Activated gamma-delta T cell treated with anti-CD3 and anti-CD28 coated beads, Interleukin-2, amount 50 U/mL, for 16 hours (primary cell): ENCODE measurements around the gene RETSAT.
A peak's percentile ranks its signal among the peaks of the same experiment; 100 is the strongest.
"Not testable (repeated sequence)": the region's sequence is repeated elsewhere in the genome, so short reads cannot be mapped to it uniquely, and the experiment has no call there.

Source experiments
- DNase-seq: peaks from one replicate; pipeline ENCODE4 v3.0.0-alpha.2; 2020; ENCODE audit warnings: low read depth

The RETSAT gene

GRCh38 chr2:85330839-85331636 lies 23.3 kb downstream of the RETSAT start:
- DNase-seq, result no peak

DNA sequence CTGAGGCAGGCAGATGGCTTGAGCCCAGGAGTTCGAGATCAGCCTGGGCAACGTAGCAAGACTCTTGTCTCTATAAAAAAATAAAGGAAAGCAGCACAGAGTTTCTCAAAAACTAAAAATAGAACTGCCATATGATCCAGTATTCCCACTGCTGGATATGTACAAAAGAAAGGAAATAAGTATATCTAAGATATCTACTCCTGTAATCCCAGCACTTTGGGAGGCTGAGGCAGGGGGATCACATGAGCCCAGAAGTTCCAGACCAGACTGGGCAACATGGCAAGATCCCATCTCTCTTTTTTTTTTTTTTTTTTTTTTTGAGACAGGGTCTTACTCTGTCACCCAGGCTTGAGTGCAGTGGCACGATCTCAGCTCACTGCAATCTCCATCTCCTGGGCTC lies 24.6 kb downstream of the RETSAT start:
- DNase-seq, result not testable (repeated sequence)

GRCh38 chr2:85329181-85329651 lies 25.1 kb downstream of the RETSAT start:
- DNase-seq, result no peak

DNA sequence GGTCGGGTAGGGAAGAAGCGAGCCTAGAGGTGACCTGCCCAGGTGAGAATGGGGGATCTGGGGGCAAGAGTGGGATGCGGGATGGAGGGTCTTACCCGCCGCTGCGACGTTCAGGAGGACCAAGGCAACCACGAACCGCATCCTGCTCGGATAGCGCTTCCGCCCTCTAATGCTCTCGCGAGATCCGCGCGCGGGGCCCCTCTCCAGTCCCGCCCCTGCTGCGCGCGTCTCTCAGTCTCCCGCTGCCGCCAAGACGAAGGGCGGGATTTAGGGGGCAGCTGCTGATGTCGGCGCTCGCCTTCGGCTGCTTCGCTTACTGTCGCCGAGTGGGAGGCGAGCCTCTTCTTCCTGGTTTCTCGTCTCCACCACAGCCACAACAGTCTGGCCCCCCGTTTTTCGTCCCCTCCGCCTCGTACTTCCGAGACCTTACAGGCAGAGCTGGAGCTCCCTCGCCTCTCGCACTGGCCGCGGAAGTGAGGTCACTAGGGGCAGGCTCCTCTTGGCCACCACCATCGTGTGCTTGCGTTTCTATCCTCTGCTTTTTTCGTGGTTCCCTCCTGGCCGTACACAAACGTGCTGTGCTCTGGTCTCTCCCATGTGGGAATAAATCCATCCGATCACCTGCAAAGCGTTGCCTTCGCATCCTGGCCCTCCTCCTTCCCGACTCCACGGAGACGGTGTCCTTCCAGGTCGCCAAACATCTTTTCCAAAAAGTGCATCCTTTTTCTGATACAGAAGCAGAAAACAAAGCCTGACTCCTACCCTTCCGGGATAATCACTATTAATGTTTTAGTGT lies 26.3 kb downstream of the RETSAT start, which contains the start of gene TGOLN2:
Gene TGOLN2, minus strand, starts transcription at position 168 of the 796 bp plus-strand sequence. Its CDS starts 27 bp downstream, at position 141.
- DNase-seq, result peak; percentile 89

DNA sequence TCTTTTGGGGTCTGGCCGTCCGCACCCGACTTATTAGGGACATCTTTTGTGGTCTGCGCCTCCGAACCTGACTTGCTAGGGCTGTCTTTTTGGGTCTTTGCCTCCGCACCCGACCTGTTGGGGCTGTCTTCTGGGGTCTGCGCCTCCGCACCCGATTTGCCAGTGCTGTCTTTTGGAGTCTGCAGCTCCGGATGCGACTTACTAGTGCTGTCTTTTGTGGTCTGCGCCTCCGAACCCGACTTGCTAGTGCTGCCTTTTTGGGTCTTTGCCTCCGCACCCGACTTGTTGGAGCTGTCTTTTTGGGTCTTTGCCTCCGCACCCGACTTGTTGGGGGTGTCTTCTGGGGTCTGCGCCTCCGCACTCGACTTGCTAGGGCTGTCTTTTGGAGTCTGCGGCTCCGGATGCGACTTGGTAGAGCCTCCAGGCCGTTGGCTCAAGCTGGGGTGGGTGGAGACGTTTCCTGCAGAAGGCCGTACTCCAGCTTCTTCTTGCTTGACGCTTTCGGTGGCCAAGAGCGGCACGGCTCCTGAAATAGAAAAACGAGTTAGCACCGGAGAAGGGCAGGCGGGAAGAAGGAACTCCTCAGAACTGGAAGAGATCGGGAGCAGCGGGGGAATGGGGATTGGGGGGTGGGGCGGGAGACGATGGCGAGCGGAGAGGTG lies 27.0 kb downstream of the RETSAT start:
- DNase-seq, result peak; percentile 30

DNA sequence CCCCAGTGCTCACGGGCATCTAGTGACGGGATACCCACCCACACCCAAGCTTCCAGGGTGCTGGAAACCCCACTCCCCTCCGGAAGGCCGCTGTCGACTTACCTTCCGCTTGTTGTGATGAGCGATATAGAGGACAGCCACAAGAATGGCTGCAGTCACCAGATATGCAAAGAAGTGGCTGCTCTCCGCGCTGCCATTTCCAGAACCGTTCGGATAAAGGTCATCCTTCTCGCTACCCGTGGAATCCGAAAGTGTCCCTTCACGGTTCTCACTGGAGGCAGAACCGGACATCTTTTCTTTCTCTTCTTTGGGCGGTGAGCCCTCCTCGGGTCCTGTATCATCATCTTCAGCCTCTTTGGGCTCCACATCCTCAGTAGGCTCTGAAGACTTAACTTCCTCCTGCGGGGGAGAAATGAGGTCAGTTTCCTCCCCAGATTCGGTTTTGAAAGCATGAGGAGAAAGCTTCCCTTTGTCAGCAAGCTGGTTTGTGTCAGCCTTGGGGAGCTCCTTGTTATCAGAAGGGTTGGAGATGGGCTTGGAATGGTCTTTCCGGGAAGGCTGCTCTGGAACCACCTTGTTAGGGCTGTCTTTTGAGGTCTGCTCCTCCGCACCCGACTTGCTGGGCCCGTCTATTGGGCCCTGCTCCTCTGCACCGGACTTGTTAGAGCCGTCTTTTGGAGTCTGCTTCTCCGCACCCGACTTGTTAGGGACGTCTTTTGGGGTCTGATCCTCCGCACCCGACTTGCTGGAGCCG lies 27.7 kb downstream of the RETSAT start:
- peak; percentile 17 for DNase-seq

DNA sequence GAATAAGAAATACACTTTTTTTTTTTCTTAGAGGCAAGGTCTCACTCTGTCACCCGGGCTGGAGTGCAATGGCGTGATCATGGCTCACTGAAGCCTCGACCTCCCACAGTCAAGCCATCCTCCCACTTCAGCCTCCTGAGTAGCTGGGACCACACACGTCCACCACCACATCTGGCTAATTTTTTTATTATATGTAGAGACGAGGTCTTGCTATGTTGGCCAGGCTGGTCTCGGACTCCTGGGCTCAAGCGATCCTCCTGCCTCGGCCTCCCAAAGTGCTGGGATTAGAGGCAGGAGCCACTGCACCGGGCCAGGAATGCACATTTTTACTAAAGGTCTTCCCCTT lies 28.9 kb downstream of the RETSAT start:
- DNase-seq, result no peak

GRCh38 chr2:85324639-85325465 lies 29.5 kb downstream of the RETSAT start:
- DNase-seq, result no peak

GRCh38 chr2:85323988-85324367 lies 30.4 kb downstream of the RETSAT start:
- not testable (repeated sequence) for DNase-seq

GRCh38 chr2:85323351-85323987 lies 30.9 kb downstream of the RETSAT start:
- no peak for DNase-seq

DNA sequence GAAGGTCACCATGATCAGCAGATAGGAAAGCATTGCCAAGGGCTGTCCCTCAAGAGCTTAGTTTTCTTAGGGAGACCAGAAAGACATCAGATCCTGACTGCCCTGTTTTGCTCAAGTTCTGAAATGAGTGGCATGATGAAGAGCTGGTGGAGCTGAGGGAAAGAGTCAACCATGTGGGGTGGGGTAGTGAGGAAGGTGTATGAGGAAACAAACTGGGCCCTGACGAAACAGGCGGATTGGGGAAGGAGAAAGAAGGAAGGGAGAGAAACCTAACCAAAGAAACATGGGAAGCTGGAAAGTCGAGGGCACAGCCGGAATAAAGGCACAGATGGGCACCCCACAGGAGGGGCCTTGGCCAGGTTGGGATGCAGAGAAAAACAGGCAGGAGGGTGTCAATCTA lies 34.5 kb downstream of the RETSAT start:
- DNase-seq, result no peak

DNA sequence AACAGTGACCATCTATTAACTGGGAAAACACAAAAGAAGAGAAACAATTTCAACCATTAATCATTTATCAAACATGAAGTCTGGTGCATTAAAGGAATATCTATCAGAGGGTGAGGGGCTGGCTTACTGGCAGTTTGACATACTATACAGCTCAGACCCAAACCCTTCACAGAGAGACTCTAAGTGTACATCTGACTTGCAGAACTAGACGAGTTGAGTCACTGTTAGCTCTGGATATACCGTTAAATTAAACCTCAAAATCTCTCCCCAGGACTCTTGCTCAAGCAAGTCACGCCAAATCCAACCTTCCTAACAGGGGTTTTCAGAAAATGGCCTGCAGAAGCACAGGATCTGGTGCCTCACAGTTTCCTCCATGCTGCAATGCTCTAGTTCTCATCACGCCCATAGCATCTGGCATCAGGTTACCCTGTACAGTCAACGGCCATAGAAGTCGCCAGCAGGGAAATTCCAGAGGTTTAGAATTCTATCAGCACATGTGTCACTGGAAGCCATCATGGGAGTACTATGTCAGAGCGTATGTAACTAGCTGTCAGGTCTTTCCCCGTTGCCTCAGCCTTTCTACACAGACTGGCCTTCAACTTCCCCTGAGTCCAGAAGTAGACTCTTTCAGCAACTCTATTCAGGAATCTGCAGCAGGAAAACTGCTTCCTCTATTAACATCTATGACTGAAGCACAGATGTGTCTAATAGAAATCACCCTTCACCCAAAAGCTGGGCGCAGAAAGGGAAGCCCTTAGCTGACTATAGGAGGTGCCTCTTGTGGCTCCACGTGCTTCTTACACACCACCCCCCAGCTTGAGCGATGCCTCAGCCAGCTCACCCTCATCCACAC lies 35.9 kb downstream of the RETSAT start:
- no peak for DNase-seq

DNA sequence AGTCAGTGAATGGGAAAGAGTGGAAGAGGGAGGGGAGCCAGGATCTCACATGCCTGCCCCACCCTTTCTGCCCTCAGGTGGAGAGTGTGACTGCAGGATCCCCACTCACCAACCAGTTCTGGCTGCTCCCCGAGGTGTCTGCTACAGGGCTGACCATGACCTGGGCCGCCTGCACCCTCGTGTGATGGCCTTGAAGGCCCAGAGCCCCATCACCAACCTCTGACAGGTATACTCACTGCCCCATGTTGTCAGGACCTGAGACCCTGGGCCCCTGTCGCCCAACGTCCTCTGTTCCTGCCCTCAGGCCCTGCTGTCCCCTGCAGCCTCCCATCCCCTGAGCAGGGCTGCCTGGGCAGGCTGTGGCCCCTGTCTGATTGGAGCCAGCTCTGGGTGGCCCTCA lies 38.4 kb downstream of the RETSAT start:
- not testable (repeated sequence) for DNase-seq

DNA sequence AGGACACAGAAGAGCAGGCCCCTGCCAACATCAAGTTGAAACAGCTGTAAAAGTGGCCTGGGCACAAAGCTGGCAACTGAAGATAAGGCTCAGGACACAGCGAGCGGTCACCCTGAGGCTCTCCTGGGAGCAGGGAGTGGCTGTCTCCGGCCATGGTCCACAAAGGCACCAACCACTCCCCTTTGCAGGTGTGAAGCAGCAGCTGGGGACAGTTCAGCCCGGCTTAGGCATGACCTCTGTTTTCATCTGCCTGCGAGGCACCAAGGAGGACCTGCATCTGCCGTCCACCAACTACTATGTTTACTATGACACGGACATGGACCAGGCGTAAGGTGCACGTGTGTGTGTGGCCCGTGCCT lies 39.5 kb downstream of the RETSAT start:
- DNase-seq, result no peak

DNA sequence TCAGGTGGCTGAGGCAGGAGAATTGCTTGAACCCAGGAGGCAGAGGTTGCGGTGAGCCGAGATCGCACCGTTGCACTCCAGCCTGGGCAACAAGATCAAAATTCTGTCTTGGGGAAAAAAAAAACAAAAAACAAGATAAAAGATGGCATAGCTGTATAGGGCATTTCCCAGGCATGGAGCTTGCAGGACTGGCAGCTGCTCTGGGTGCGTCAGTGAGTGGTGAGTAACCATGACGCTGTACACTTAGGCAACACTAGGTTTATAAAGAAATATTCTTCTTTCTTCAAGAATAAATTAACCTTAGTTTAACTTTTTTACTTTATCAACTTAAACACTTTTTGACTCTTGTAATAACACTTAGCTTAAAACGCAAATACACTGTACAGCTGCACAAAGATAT lies 41.9 kb downstream of the RETSAT start:
- DNase-seq, result no peak

DNA sequence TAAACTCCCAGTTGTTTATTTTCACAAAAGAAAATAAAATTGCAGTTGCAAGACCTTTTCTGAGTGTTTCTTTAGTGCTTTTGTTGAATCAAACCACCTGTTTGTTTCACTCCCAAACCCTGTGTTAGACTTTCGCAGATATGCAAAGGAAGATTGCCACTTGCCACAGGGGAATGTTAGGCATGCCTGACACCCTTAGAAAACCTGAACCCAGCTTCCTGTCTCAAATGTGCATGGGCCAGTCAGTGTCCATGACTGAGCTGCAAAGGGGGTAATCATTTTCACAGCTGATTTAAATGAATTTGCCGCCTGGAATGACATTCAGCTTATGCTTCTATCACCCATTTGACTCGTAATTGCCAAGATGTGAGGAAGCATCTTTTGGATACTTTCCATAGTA lies 44.0 kb downstream of the RETSAT start:
- no peak for DNase-seq

DNA sequence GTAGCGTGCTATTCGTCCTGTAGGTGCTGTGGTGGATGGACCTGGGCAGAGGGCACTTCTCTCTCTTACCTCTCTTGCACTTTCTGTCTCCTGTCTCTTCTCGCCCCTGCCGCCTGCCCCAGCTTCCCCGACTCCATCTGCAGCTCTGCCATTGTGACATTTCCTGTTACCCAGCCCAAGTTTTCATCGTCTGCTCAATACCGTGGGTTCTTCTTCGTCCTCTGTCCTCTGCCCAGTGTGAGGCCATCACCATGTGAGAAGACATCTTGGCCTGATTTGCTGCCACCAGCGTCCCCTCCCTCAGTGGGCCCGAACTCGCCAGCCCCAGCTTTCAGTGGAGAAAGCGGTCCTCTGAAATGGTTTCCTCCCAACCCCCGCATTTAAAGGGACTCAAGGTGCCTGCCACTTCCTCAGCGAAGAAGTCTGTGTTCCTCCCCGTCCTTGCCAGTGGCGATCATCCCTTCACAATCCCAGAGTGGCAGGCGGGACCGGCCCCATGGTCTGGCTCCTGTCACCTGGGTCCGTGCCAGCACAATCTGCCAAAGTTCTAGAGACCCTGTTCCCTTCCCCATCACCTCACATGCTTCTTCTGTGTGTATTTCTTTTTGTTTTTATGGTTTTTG lies 44.5 kb downstream of the RETSAT start:
- no peak for DNase-seq

DNA sequence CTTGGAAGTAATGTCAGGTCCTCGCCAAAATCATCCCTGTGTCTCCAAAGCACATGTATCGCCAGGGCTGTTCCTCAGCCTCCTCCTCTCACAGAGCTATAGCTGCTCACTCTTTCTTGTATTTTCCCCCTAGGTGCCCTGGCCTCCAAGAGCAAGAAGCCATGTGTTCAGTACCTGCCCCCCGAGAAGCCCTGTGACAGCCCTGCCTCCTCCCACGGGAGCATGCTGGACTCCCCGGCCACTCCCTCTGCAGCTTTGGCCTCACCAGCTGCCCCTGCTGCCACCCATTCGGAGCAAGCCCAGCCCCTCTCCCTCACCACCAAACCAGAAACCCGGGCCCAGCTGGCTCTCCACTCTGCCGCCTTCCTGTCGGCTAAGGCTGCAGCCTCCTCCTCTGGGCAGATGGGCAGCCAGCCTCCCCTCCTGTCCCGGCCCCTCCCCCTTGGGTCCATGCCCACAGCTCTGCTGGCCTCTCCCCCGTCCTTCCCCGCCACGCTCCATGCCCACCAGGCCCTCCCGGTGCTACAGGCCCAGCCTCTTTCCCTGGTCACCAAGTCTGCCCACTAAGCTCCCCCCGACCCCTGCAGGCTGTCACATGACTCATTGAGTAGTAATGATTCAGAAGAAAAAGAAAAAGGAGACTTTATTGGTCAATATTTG lies 45.3 kb downstream of the RETSAT start:
- no peak for DNase-seq

DNA sequence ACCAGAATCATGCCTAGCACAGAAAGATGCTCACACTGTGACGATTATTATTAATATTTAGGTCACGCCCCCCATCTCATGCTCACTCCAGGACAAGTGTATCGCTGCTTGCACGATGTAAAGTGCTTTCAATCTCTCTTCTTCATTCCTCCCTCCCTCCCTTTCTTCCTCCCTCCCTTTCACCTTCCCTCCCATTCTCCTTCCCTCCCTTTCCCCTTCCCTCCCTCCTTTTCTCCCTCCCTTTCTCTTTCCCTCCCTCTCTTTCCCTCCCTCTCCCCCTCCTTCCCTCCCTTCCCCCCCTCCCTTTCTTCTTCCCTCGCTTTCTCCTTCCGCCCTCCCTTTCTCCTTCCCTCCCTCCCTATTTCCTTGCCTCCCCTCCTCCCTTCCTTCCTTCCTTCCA lies 46.1 kb downstream of the RETSAT start:
- DNase-seq, result no peak
